MM.1S (cell line): Measurements from ENCODE around the gene BRD3OS.

ENCODE experiments used
- DNase-seq: peaks from one replicate; pipeline ENCODE4 v3.0.0-alpha.2; 2015
- H2AFZ ChIP-seq: fragments of 300-600 bp; sonication (generic); 2 replicates; pipeline ENCODE4 v1.6.0; 2016; ENCODE audit warnings: antibody characterized with exemption, low read length
- H3F3A ChIP-seq: fragments of 300-600 bp; sonication (generic); 2 replicates; pipeline ENCODE4 v1.6.1; 2016; ENCODE audit warnings: mild to moderate bottlenecking, antibody characterized with exemption, low read length, moderate library complexity, mixed read lengths; ENCODE audit not compliant: insufficient read depth
- H3K27ac ChIP-seq: fragments of 300-600 bp; sonication (generic); 2 replicates; pipeline ENCODE4 v1.5.1; 2016; ENCODE audit warnings: mild to moderate bottlenecking, low read length
- H3K27me3 ChIP-seq: fragments of 300-600 bp; sonication (generic); replicated peaks from 2 replicates; pipeline ENCODE4 v1.6.0; 2016; ENCODE audit warnings: low read length; ENCODE audit not compliant: insufficient read depth
- H3K36me3 ChIP-seq: fragments of 300-600 bp; sonication (generic); replicated peaks from 2 replicates; pipeline ENCODE4 v1.6.1; 2016; ENCODE audit warnings: mild to moderate bottlenecking, low read length, mixed read lengths; ENCODE audit not compliant: insufficient read depth
- H3K4me1 ChIP-seq: fragments of 300-600 bp; sonication (generic); 2 replicates; pipeline ENCODE4 v1.6.1; 2016; ENCODE audit warnings: low read length, mixed read lengths
- H3K4me2 ChIP-seq: fragments of 300-600 bp; sonication (generic); 2 replicates; pipeline ENCODE4 v1.6.0; 2016; ENCODE audit warnings: low read depth, low read length
- H3K4me3 ChIP-seq: fragments of 300-600 bp; sonication (generic); 2 replicates; pipeline ENCODE4 v1.5.1; 2016; ENCODE audit warnings: low read length, mixed read lengths
- H3K79me2 ChIP-seq: fragments of 300-600 bp; sonication (generic); 2 replicates; pipeline ENCODE4 v1.6.1; 2016; ENCODE audit warnings: mixed run types, low read length, mixed read lengths
- H3K9ac ChIP-seq: fragments of 300-600 bp; sonication (generic); 2 replicates; pipeline ENCODE4 v1.6.1; 2016; ENCODE audit warnings: low read length, mixed read lengths
- H3K9me2 ChIP-seq: fragments of 300-600 bp; sonication (generic); replicated peaks from 2 replicates; pipeline ENCODE4 v1.6.1; 2016; ENCODE audit warnings: mild to moderate bottlenecking, low read length, mixed read lengths; ENCODE audit not compliant: insufficient read depth
- H3K9me3 ChIP-seq: fragments of 300-600 bp; sonication (generic); replicated peaks from 2 replicates; pipeline ENCODE4 v1.6.1; 2016; ENCODE audit warnings: mild to moderate bottlenecking, low read length, mixed read lengths; ENCODE audit not compliant: insufficient read depth
- H4K20me1 ChIP-seq: fragments of 300-600 bp; sonication (generic); 2 replicates; pipeline ENCODE4 v1.6.1; 2016; ENCODE audit warnings: mild to moderate bottlenecking, low read length, moderate library complexity, mixed read lengths; ENCODE audit not compliant: insufficient read depth
- EZH2 ChIP-seq: fragments of 300-600 bp; sonication (generic); optimal IDR thresholded peaks from 2 replicates; pipeline ENCODE3; 2017; ENCODE audit warnings: low read depth, mild to moderate bottlenecking, antibody characterized with exemption, low read length, mixed read lengths
- EZH2phosphoT487 ChIP-seq: fragments of 300-600 bp; sonication (generic); IDR thresholded peaks from 2 replicates; pipeline ENCODE4 v1.6.1; 2018; ENCODE audit warnings: antibody characterized with exemption, low read length
- TF ChIP-seq, protein P1 (sequence below): fragments of 300-600 bp; sonication (generic); IDR thresholded peaks from 2 replicates; pipeline ENCODE4 v1.5.1; 2016; ENCODE audit warnings: antibody characterized with exemption, low read length, mixed read lengths

The BRD3OS gene

DNA sequence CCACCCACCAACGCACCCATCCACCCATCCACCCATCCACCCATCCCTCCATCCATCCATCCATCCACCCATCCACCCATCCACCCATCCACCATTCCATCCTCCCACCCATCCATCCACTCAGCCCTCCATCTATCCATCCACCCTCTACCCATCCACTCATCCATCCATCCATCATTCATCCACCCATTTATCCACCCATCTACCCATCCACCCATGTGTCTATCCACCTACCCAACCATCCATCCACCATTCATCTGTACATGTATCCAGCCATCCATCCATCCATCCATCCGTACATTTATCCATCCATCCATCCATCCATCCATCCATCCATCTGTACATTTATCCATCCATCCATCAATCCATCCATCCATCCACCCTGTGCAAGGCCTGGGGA is 22.0 kb upstream of the BRD3OS start:
- no peak for DNase-seq
- H3K27me3 ChIP-seq = peaks cover 75% of the 10 kb centered on the region
- no peaks in the 10 kb centered on the region for H3K9me3 ChIP-seq
- no peak overlapping the region for H3K4me3 ChIP-seq
- no peaks in the 10 kb centered on the region for H3K36me3 ChIP-seq
- H4K20me1 ChIP-seq = no peaks in the 10 kb centered on the region
- TF ChIP-seq EZH2phosphoT487 = no peak
- TF ChIP-seq, protein P1, sequence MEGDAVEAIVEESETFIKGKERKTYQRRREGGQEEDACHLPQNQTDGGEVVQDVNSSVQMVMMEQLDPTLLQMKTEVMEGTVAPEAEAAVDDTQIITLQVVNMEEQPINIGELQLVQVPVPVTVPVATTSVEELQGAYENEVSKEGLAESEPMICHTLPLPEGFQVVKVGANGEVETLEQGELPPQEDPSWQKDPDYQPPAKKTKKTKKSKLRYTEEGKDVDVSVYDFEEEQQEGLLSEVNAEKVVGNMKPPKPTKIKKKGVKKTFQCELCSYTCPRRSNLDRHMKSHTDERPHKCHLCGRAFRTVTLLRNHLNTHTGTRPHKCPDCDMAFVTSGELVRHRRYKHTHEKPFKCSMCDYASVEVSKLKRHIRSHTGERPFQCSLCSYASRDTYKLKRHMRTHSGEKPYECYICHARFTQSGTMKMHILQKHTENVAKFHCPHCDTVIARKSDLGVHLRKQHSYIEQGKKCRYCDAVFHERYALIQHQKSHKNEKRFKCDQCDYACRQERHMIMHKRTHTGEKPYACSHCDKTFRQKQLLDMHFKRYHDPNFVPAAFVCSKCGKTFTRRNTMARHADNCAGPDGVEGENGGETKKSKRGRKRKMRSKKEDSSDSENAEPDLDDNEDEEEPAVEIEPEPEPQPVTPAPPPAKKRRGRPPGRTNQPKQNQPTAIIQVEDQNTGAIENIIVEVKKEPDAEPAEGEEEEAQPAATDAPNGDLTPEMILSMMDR = no peak
- TF ChIP-seq EZH2 = no peak
- peaks cover 5% of the 10 kb centered on the region; the same call in 1 of the 2 replicates for H3K4me1 ChIP-seq
- no peak overlapping the region for H3K4me2 ChIP-seq
- no peaks in the 10 kb centered on the region for H3K9me2 ChIP-seq
- no peak overlapping the region for H3K9ac ChIP-seq
- H2AFZ ChIP-seq = no peak overlapping the region
- H3K27ac ChIP-seq = no peak overlapping the region
- no peaks in the 10 kb centered on the region for H3F3A ChIP-seq
- no peaks in the 10 kb centered on the region for H3K79me2 ChIP-seq

DNA sequence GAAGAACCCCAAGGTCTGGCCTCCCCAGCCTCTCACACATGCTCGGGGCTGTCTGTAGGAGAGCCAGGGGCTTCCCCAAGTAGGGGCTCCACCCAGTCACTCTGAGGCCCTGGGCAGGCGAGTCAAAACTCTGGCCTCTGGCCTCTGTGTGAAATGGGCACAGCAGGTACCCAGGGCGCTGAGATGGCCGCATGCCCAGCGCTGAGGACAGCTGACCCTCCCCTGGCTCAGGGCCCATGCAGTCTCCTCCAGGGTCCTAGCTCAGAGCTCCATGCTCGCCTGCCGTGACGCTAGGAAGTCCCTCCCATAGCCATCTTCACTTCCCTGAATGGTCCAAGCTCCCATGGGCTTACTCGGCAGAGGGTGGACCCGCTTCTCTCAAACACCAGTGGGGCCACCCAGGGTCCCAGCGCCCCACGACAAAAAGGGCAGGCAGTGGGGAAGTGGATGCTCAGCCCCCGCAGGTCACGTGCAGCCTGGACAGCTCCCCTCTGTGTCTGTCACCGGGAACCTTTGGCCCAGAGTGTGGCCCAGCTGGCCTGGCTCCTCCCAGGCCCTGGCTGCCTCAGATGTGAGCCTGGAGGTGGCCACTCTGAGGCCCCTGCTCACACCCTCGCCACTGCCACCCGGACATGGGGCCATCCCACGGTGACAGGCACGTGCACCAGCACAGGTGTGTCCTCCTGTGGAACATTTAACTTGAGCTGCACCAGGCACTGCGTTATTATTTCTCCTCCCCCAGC is 21.0 kb upstream of the BRD3OS start:
- no peaks in the 10 kb centered on the region for H3K79me2 ChIP-seq
- peaks cover 5% of the 10 kb centered on the region; the same call in 1 of the 2 replicates for H3K4me1 ChIP-seq
- no peaks in the 10 kb centered on the region for H3F3A ChIP-seq
- no peaks in the 10 kb centered on the region for H3K9me2 ChIP-seq
- H3K9ac ChIP-seq = no peak overlapping the region
- H3K27me3 ChIP-seq = peaks cover 82% of the 10 kb centered on the region
- no peak for TF ChIP-seq EZH2phosphoT487
- no peak for TF ChIP-seq EZH2
- TF ChIP-seq, protein P1 = no peak
- H3K4me2 ChIP-seq = no peak overlapping the region
- no peaks in the 10 kb centered on the region for H4K20me1 ChIP-seq
- H3K27ac ChIP-seq = no peak overlapping the region
- no peak overlapping the region for H2AFZ ChIP-seq
- no peak overlapping the region for H3K4me3 ChIP-seq
- DNase-seq = no peak
- H3K36me3 ChIP-seq = no peaks in the 10 kb centered on the region
- H3K9me3 ChIP-seq = no peaks in the 10 kb centered on the region

DNA sequence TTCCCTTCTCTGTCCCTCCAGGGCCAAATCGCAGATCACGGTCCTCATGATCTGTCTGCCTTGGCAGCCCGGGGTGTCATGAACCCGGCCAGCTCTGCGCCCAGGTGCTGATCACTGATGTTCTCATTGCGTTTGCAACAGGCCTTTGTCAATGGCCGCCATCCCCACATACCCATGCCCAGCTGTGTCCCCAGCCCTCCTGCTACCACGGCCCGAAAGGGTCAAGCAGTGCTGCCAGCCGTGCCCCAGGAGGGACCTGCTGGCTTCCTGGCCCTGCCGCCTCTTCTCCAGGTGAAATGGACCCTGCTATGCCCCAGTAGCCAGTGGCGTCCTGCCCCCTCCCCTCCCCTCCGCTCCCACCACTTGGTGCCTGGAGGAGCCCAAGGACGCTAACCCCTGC is 20.4 kb upstream of the BRD3OS start:
- Histone ChIP-seq H3K9me3 (no peaks in the 10 kb centered on the region), H3K9ac (no peak overlapping the region), H3F3A (no peaks in the 10 kb centered on the region), H3K27me3 (peaks cover 77% of the 10 kb centered on the region), H3K9me2 (no peaks in the 10 kb centered on the region), H3K27ac (no peak overlapping the region), H3K36me3 (no peaks in the 10 kb centered on the region), H3K4me3 (no peak overlapping the region), H2AFZ (no peak overlapping the region), H3K4me1 (peaks cover 5% of the 10 kb centered on the region; the same call in 1 of the 2 replicates), H3K79me2 (no peaks in the 10 kb centered on the region), H3K4me2 (no peak overlapping the region), H4K20me1 (no peaks in the 10 kb centered on the region)
- TF ChIP-seq EZH2 (no peak), EZH2phosphoT487 (no peak)
- TF ChIP-seq, protein P1 = no peak
- no peak for DNase-seq
